PC-3 (cell line): ENCODE data around the gene GPC5. TPM values are rescaled to one million over a fixed set of nuclear protein-coding genes. Genes with fewer than 3 reads are reported as not detected.
A peak's percentile ranks its signal among the peaks of the same experiment; 100 is the strongest.

Experiments used
- ATAC-seq: fragments of 200-7000 bp; cut with Tn5 transposase; 2 replicates; pipeline ENCODE4 v1.9.1; 2020; ENCODE audit warnings: mild to moderate bottlenecking, moderate library complexity
- BruUV-seq: library from RNA; stranded (reverse); fragments of 400-500 nt; replicated peaks from 2 replicates; lab custom pipeline; 2021; lab: Mats Ljungman, UMichigan
- CTCF ChIA-PET: fragments of 300-600 bp; sonication (Branson Sonifier 250); formaldehyde crosslinking; loops from one replicate; lab custom pipeline; 2022; ENCODE audit warnings: antibody characterized with exemption; lab: Charles Lee
- POLR2A ChIA-PET: fragments of 300-600 bp; sonication (Branson Sonifier 250); formaldehyde crosslinking; loops from one replicate; lab custom pipeline; 2022; ENCODE audit warnings: antibody characterized with exemption; ENCODE audit not compliant: unreplicated experiment; lab: Charles Lee
- DNase-seq: peaks from one replicate; pipeline ENCODE4 v3.0.0-alpha.2; 2015
- H2AFZ ChIP-seq: fragments of 300-600 bp; sonication (generic); 2 replicates; pipeline ENCODE4 v1.6.0; 2016; ENCODE audit warnings: antibody characterized with exemption, low read length
- H3F3A ChIP-seq: fragments of 300-600 bp; sonication (generic); one replicate; pipeline ENCODE4 v1.6.0; 2017; ENCODE audit warnings: antibody characterized with exemption, low read length, control low read depth, mild to moderate bottlenecking; ENCODE audit not compliant: unreplicated experiment
- H3K27ac ChIP-seq: fragments of 300-600 bp; sonication (generic); 2 replicates; pipeline ENCODE4 v1.5.1; 2016; ENCODE audit warnings: mild to moderate bottlenecking, low read length
- H3K27me3 ChIP-seq: fragments of 300-600 bp; sonication (generic); 2 replicates; pipeline ENCODE4 v1.6.1; 2016; ENCODE audit warnings: low read length, mixed read lengths
- H3K36me3 ChIP-seq: fragments of 300-600 bp; sonication (generic); 2 replicates; pipeline ENCODE4 v1.6.1; 2016; ENCODE audit warnings: low read depth, mixed run types, low read length, mixed read lengths
- H3K4me1 ChIP-seq: fragments of 300-600 bp; sonication (generic); 2 replicates; pipeline ENCODE4 v1.5.1; 2016; ENCODE audit warnings: low read length; ENCODE audit not compliant: insufficient read depth
- H3K4me2 ChIP-seq: fragments of 300-600 bp; sonication (generic); 2 replicates; pipeline ENCODE4 v1.6.0; 2016; ENCODE audit warnings: low read length
- H3K4me3 ChIP-seq: fragments of 300-600 bp; sonication (generic); 2 replicates; pipeline ENCODE4 v1.5.1; 2016; ENCODE audit warnings: mild to moderate bottlenecking, low read length, mixed read lengths
- H3K79me2 ChIP-seq: fragments of 300-600 bp; sonication (generic); 2 replicates; pipeline ENCODE4 v1.6.1; 2017; ENCODE audit warnings: low read length, mixed read lengths
- H3K9ac ChIP-seq: fragments of 300-600 bp; sonication (generic); 2 replicates; pipeline ENCODE4 v1.6.0; 2016; ENCODE audit warnings: mild to moderate bottlenecking, low read length
- H3K9me2 ChIP-seq: fragments of 300-600 bp; sonication (generic); replicated peaks from 2 replicates; pipeline ENCODE4 v1.6.1; 2016; ENCODE audit warnings: mixed run types, low read length, mixed read lengths
- H3K9me3 ChIP-seq: fragments of 300-600 bp; sonication (generic); 2 replicates; pipeline ENCODE4 v1.6.1; 2016; ENCODE audit warnings: low read length, mixed read lengths
- H4K20me1 ChIP-seq: fragments of 300-600 bp; sonication (generic); 2 replicates; pipeline ENCODE4 v1.6.1; 2016; ENCODE audit warnings: low read length, mixed read lengths
- EZH2 ChIP-seq: fragments of 300-600 bp; sonication (generic); IDR thresholded peaks from one replicate; pipeline ENCODE4 v1.6.1; 2017; ENCODE audit warnings: antibody characterized with exemption, mild to moderate bottlenecking, low read length; ENCODE audit not compliant: unreplicated experiment
- EZH2phosphoT487 ChIP-seq: fragments of 300-600 bp; sonication (generic); IDR thresholded peaks from 2 replicates; pipeline ENCODE4 v1.6.1; 2018; ENCODE audit warnings: mild to moderate bottlenecking, antibody characterized with exemption, low read length, borderline replicate concordance
- intact Hi-C: fragments of 100-400 bp; cut with micrococcal nuclease; formaldehyde crosslinking; loops from 2 replicates; pipeline ENCODE4 v1.9.0; 2023
- total RNA-seq: library from RNA; depleted of rRNA; stranded (reverse); fragments of >200 nt; gene quantifications from 2 replicates; pipeline ENCODE4 v1.2.3, GENCODE V29; 2014
- TF ChIP-seq, protein P1 (sequence below): fragments of 300-600 bp; sonication (generic); conservative IDR thresholded peaks from 2 replicates; pipeline ENCODE4 v1.5.1; 2017; ENCODE audit warnings: antibody characterized with exemption, low read depth, mild to moderate bottlenecking, low read length

The GPC5 gene
- total RNA-seq, 1 experiment from 2014 or later = not detected

DNA sequence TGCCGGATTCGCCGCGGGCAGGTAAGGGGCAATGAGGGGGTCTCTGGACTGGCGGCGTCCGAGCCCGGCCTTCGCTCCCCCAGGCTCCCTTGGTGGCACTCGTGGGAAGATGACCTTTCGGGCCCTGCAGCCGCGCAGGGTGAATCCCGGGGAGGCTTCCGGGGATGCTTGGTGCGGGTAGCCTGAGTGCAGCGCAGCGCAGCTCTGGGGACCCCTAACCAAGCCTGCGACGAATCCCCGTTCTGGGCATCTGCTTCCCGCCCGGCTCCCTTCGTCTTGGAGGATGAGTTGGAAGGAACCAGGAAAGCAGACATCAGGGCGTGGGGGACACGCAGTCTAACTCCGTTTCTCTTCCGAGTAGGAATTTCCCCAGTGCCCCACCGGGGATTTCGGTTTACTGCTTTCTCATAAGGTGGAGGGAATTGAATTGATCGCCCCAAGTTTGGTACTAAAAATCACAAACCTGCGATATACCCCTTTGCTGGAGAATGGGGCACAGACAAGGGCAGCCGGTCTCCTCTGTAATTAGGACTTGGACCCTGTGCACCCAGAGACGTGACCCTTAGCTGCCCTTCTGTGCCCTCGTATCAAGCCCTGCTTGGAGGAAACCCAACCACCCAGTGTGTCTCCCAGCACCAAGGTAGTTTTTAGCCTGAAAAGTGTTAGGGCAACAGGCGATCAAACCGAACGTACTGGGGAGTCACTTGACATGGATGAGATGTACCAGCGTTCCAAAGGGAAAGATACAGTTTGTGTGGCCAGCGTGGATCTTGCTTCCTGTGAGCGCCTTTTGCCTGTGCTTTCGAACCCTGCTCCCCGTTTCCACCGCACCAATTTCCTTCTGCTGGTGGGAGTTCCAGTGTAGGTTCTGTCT is 1.0 kb downstream of the GPC5 start:
- CTCF ChIA-PET = no interaction called here
- POLR2A ChIA-PET = no interaction called here
- H3K4me3 ChIP-seq = peak overlapping the region; percentile 65; the same call in 1 of the 2 replicates

DNA sequence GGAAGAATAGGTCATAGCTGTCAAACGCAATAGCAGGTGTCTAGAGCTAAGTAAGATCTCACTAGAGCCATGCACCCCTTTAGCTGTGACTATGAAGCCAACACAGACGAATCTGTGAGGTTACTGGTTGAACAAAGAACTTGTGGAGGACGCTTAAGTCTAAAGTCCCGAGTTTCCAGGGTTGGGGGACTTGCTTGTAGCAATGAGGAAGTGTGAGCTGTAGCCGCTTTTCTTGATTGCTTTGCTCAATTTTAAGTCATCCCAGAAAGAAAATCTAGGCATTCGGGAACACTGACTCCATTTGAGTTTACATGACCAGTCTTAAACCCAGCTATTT is 1.6 kb downstream of the GPC5 start:
- H2AFZ ChIP-seq = no peak overlapping the region
- no peaks in the 10 kb centered on the region for H3K79me2 ChIP-seq
- no peak overlapping the region for H3K27ac ChIP-seq
- intact Hi-C loops = loop anchor here (5.0 kb wide), 1 partner anchor 88 kb away; no protein-coding TSS in a partner anchor
- no peak overlapping the region for H3K4me2 ChIP-seq
- H3K27me3 ChIP-seq = peaks cover 39% of the 10 kb centered on the region
- H3K36me3 ChIP-seq = no peaks in the 10 kb centered on the region
- no peak overlapping the region for H3K4me3 ChIP-seq
- H3K9me2 ChIP-seq = no peaks in the 10 kb centered on the region
- H4K20me1 ChIP-seq = no peaks in the 10 kb centered on the region
- no peaks in the 10 kb centered on the region for H3K4me1 ChIP-seq
- no peaks in the 10 kb centered on the region for H3F3A ChIP-seq
- TF ChIP-seq EZH2 (no peak), EZH2phosphoT487 (no peak)
- TF ChIP-seq, protein P1, sequence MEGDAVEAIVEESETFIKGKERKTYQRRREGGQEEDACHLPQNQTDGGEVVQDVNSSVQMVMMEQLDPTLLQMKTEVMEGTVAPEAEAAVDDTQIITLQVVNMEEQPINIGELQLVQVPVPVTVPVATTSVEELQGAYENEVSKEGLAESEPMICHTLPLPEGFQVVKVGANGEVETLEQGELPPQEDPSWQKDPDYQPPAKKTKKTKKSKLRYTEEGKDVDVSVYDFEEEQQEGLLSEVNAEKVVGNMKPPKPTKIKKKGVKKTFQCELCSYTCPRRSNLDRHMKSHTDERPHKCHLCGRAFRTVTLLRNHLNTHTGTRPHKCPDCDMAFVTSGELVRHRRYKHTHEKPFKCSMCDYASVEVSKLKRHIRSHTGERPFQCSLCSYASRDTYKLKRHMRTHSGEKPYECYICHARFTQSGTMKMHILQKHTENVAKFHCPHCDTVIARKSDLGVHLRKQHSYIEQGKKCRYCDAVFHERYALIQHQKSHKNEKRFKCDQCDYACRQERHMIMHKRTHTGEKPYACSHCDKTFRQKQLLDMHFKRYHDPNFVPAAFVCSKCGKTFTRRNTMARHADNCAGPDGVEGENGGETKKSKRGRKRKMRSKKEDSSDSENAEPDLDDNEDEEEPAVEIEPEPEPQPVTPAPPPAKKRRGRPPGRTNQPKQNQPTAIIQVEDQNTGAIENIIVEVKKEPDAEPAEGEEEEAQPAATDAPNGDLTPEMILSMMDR = no peak
- H3K9ac ChIP-seq = no peak overlapping the region
- DNase-seq (no peak), ATAC-seq (no peak)
- ChIA-PET POLR2A (no interaction called here), CTCF (no interaction called here)
- H3K9me3 ChIP-seq = no peaks in the 10 kb centered on the region
- BruUV-seq = no TSS peak

More for the DNA sequence above, 1.0 kb downstream of the GPC5 start:
- Histone ChIP-seq H3K9me2 (no peaks in the 10 kb centered on the region), H2AFZ (peak overlapping the region; percentile 64; the same call in 1 of the 2 replicates), H3K4me2 (peak overlapping the region; percentile 86), H3K36me3 (no peaks in the 10 kb centered on the region), H3K27me3 (peaks cover 39% of the 10 kb centered on the region), H3K79me2 (no peaks in the 10 kb centered on the region), H3K27ac (no peak overlapping the region), H3K9ac (no peak overlapping the region), H3K9me3 (no peaks in the 10 kb centered on the region), H3K4me1 (no peaks in the 10 kb centered on the region), H4K20me1 (no peaks in the 10 kb centered on the region), H3F3A (no peaks in the 10 kb centered on the region)
- DNase-seq = no peak
- intact Hi-C loops = loop anchor here (5.0 kb wide), 1 partner anchor 87 kb away; no protein-coding TSS in a partner anchor
- BruUV-seq = no TSS peak
- no peak for ATAC-seq
- no peak for TF ChIP-seq EZH2phosphoT487
- no peak for TF ChIP-seq EZH2
- TF ChIP-seq, protein P1 = no peak

DNA sequence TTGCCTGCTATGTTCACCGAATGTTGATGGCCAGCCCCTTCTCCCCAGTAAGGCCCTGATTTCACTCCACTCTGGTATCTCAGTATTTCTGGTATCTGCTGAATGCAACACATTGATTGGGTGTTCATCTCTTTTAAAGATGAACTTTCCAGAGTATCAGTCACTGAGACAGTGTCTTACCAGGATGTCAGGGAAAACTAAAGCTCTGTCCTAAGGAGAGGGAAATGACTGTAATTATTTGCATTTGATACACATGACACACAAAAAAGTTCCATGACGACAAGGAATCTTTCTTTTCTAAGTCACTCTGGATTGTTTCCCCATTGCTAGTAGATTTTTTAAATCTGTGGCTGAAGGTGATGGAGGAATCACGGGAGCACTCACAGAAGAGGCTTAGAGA is 2.2 kb downstream of the GPC5 start:
- intact Hi-C loops = loop anchor here (5.0 kb wide), 1 partner anchor 88 kb away; no protein-coding TSS in a partner anchor
- Histone ChIP-seq H3K4me3 (no peak overlapping the region), H3K9ac (no peak overlapping the region), H3K4me2 (no peak overlapping the region), H4K20me1 (no peaks in the 10 kb centered on the region), H2AFZ (no peak overlapping the region), H3K79me2 (no peaks in the 10 kb centered on the region), H3K9me3 (no peaks in the 10 kb centered on the region), H3K27ac (no peak overlapping the region), H3F3A (no peaks in the 10 kb centered on the region), H3K27me3 (peaks cover 39% of the 10 kb centered on the region), H3K4me1 (no peaks in the 10 kb centered on the region), H3K9me2 (no peaks in the 10 kb centered on the region), H3K36me3 (no peaks in the 10 kb centered on the region)
- ATAC-seq (no peak), DNase-seq (no peak)
- ChIA-PET POLR2A (no interaction called here), CTCF (no interaction called here)
- TF ChIP-seq EZH2phosphoT487 = no peak
- TF ChIP-seq, protein P1 = no peak
- no peak for TF ChIP-seq EZH2
- BruUV-seq = no TSS peak
